GM18520 (cell line): Measurements from ENCODE around the gene BEND6.
"Not testable (repeated sequence)": the region's sequence is repeated elsewhere in the genome, so short reads cannot be mapped to it uniquely, and the experiment has no call there.

ENCODE experiments used
- ATAC-seq: cut with Tn5 transposase; IDR thresholded peaks from one replicate; pipeline ENCODE4 v1.9.1; 2021; ENCODE audit not compliant: unreplicated experiment

BEND6 gene

GRCh38 chr6:57026001-57026400, 71.1 kb downstream of the BEND6 start:
- no peak for ATAC-seq

- ATAC-seq, result no peak
These were observed 72.4 kb downstream of the BEND6 start for GRCh38 chr6:57027301-57027700.

GRCh38 chr6:57029213-57029612, 74.3 kb downstream of the BEND6 start:
- no peak for ATAC-seq

- no peak for ATAC-seq
These were observed 78.3 kb downstream of the BEND6 start for GRCh38 chr6:57033228-57033627.

- no peak for ATAC-seq
These were observed 80.6 kb downstream of the BEND6 start for GRCh38 chr6:57035549-57035948.

GRCh38 chr6:57038906-57039305, 84.0 kb downstream of the BEND6 start:
- ATAC-seq, result no peak

GRCh38 chr6:57040011-57040410, 85.1 kb downstream of the BEND6 start:
- ATAC-seq, result no peak

GRCh38 chr6:57044061-57044460, 89.2 kb downstream of the BEND6 start:
- not testable (repeated sequence) for ATAC-seq

GRCh38 chr6:57044568-57044967, 89.7 kb downstream of the BEND6 start:
- no peak for ATAC-seq

GRCh38 chr6:57046332-57047256, 91.7 kb downstream of the BEND6 start, which contains the start of gene KIAA1586:
Gene KIAA1586, plus strand, starts transcription at chr6:57046693. Its CDS starts 63 bp downstream, at chr6:57046756.
- ATAC-seq, result peak; percentile 80

- ATAC-seq, result peak; percentile 20
These were observed 92.3 kb downstream of the BEND6 start for GRCh38 chr6:57047257-57047585.

GRCh38 chr6:57047859-57048258, 93.0 kb downstream of the BEND6 start:
- ATAC-seq, result not testable (repeated sequence)

- ATAC-seq, result no peak
These were observed 93.7 kb downstream of the BEND6 start for GRCh38 chr6:57048577-57048976.

GRCh38 chr6:57063847-57064246, 108.9 kb downstream of the BEND6 start:
- no peak for ATAC-seq

GRCh38 chr6:57064809-57065208, 109.9 kb downstream of the BEND6 start:
- no peak for ATAC-seq

GRCh38 chr6:57068061-57068460, 113.2 kb downstream of the BEND6 start:
- no peak for ATAC-seq

GRCh38 chr6:57069228-57069627, 114.3 kb downstream of the BEND6 start:
- no peak for ATAC-seq

- ATAC-seq, result no peak
These were observed 115.0 kb downstream of the BEND6 start for GRCh38 chr6:57069920-57070331.

- ATAC-seq, result no peak
These were observed 117.2 kb downstream of the BEND6 start for GRCh38 chr6:57072108-57072507.

GRCh38 chr6:57074383-57074782, 119.5 kb downstream of the BEND6 start:
- no peak for ATAC-seq

GRCh38 chr6:57075092-57075491, 120.2 kb downstream of the BEND6 start:
- no peak for ATAC-seq
